Hematopoietic multipotent progenitor cell treated with erythropoietin and hydrocortisone succinate and interleukin-3 and kit ligand, for 8 days (in vitro differentiated cells): ENCODE data around the gene GFRA1.

Source experiments
- DNase-seq: peaks from one replicate; pipeline ENCODE4 v3.0.0-alpha.2; 2015

GFRA1 gene

GRCh38 chr10:116272440-116273283 is at the start of gene GFRA1:
Gene GFRA1 (minus strand): TSS chr10:116273206. CDS start chr10:116272029, 1,177 bp downstream.
- no peak for DNase-seq

- DNase-seq, result no peak
These were observed 43.5 kb upstream of the GFRA1 start for GRCh38 chr10:116316503-116316902.

GRCh38 chr10:116312548-116312947 is 39.5 kb upstream of the GFRA1 start:
- no peak for DNase-seq

GRCh38 chr10:116311706-116312490 is 38.9 kb upstream of the GFRA1 start:
- DNase-seq, result no peak

GRCh38 chr10:116311016-116311415 is 38.0 kb upstream of the GFRA1 start:
- DNase-seq, result no peak

GRCh38 chr10:116307455-116307854 is 34.4 kb upstream of the GFRA1 start:
- no peak for DNase-seq

GRCh38 chr10:116306847-116307246 is 33.8 kb upstream of the GFRA1 start:
- DNase-seq, result no peak

GRCh38 chr10:116304923-116305322 is 31.9 kb upstream of the GFRA1 start:
- no peak for DNase-seq

GRCh38 chr10:116300542-116300941 is 27.5 kb upstream of the GFRA1 start:
- DNase-seq, result no peak

GRCh38 chr10:116298586-116298985 is 25.6 kb upstream of the GFRA1 start:
- no peak for DNase-seq

- no peak for DNase-seq
These were observed 23.3 kb upstream of the GFRA1 start for GRCh38 chr10:116296291-116296721.

- DNase-seq, result no peak
These were observed 19.5 kb upstream of the GFRA1 start for GRCh38 chr10:116292493-116292892.

GRCh38 chr10:116289652-116290051 is 16.6 kb upstream of the GFRA1 start:
- DNase-seq, result no peak

GRCh38 chr10:116287906-116288501 is 15.0 kb upstream of the GFRA1 start:
- peak; percentile 39 for DNase-seq

- DNase-seq, result no peak
These were observed 13.7 kb upstream of the GFRA1 start for GRCh38 chr10:116286626-116287200.

GRCh38 chr10:116281775-116282174 is 8.8 kb upstream of the GFRA1 start:
- no peak for DNase-seq

GRCh38 chr10:116278846-116279245 is 5.8 kb upstream of the GFRA1 start:
- DNase-seq, result no peak

GRCh38 chr10:116276981-116277380 is 4.0 kb upstream of the GFRA1 start:
- DNase-seq, result no peak

GRCh38 chr10:116274064-116274904 is 1.3 kb upstream of the GFRA1 start:
- no peak for DNase-seq

- DNase-seq, result no peak
These were observed 1.2 kb downstream of the GFRA1 start for GRCh38 chr10:116271593-116272439.
